ENCODE measurements around the gene DACH1.

DACH1 gene

DNA sequence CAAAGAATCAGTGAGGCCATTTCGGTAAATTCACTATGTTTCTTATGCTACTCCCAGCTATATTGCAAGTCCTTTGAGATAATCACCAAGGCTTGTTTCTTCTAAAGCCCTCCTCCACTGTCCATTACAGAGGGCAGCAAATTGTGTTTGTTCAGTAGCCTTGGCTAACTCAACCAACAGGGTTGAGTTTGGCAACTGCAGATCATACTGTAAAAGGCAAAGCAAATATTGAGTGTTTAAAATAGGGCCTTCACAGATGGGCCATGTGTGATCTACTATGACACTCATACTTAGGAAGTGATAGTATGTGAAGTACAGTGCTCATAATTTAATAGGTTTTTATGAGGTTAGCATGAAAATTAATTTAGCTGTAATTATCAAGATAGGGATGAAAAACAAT lies 171.3 kb downstream of the DACH1 start:
- no peak for TF ChIP-seq CTCF (IDR thresholded peaks at IDR 0.05)

DNA sequence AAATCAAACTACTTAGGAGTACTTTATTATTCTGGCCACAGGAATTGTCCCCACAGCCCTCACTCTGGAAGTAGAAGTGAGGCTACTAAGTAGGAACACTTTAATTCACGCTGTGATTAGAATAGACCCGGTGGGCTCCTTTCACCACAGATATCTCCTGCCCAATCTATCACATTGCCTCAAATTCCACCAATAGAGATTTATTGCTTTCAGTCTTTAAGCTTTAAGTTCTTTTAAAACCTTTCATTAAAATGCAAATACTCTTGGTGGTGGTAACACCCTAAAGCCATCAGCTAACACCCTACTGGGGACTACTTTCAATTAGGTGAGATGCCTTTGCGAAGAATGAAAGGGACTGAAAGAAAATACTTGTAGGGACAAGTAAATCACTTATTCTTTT lies 181.9 kb downstream of the DACH1 start:
- no peak for TF ChIP-seq CTCF (IDR thresholded peaks at IDR 0.05)

DNA sequence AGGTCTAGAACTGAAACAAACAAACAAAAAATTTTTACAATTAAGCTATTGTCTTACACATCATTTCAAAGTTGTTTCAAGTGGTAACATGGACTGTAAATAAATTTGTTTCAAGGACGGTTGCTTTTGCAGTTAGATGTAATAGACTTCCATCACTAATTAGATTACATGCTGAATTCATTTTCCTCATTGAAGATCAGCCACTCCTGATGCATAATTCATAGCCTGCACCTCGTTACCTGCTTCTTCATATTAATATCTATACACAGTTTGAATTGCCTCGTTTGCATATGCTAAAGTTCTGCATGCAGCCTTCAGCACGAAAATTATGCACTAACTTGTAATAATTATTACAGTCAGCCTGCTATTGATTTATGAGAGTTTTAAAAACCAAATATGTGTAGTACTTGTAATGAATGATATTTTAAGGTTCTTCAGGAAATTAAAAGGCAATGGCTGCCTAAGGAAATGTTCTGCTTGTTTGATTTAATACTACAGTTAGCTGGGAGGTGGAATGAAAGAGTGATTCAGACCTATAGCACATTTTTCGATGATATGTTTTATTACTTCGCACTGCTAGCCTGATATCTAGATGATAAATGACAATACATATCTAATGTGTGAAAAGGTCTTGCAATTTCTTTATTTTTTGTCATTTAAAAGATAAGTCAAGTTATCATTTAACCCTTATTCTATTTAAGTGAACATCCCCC lies 184.9 kb downstream of the DACH1 start:
- TF ChIP-seq CTCF (IDR thresholded peaks at IDR 0.05): no peak

DNA sequence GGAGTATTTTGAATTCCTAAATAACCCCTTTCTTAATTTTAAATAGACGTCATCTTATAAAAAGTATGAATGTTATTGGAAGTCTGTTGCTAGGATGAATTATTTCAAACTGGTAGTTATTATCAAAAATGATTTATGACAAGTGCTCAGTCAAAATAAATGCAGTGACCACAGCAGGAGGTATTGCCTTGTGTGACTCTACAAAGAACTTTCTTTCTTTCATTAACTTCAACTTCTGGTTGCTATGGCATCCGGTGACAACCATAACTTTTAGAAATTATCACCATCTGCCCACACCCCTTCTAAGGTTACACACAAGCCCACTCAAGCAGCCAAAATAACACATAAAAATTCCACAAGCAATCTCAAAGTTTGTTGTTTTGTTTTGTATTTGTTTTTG lies 189.9 kb downstream of the DACH1 start:
- TF ChIP-seq CTCF (IDR thresholded peaks at IDR 0.05): no peak

DNA sequence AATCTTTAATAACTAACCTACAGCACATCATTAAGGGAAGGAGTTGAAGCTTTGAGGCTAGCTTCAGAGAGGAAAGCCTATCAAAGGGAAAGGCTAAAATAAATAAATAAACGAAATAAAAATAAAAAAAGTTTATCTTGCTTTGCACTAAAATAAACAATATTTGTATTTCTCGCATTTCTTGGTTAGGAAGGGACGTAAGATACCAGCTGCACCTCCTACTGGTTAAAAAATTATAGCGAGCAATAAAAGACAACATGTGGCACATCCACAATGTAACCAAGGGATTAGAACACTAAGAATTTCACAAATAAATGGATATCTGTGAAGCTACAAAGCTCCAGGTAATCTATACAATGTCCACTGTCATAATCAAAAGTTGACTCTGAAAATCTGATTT lies 194.5 kb downstream of the DACH1 start:
- TF ChIP-seq CTCF (IDR thresholded peaks at IDR 0.05): no peak

DNA sequence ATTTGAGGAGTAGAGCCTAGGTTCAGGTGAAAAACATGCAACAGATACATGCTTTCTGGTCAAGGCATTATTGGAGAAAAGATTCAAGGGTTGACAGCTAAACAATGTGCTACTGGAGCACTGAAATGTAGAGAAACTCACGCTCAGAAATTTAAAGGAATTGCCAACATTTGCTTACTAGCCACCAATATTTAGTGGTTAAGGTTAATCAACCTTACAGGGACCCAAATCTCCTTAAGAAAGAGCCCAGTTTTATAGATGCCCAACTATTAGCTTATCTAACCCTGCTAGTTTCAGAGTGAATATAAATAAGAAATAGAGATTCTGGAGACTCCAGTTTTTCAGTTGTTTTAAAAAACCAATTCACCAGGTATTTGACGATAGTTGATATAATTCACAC lies 203.6 kb downstream of the DACH1 start:
- TF ChIP-seq CTCF (IDR thresholded peaks at IDR 0.05): no peak

GRCh38 chr13:71661921-71662320 lies 205.1 kb downstream of the DACH1 start:
- TF ChIP-seq CTCF (IDR thresholded peaks at IDR 0.05): no peak

DNA sequence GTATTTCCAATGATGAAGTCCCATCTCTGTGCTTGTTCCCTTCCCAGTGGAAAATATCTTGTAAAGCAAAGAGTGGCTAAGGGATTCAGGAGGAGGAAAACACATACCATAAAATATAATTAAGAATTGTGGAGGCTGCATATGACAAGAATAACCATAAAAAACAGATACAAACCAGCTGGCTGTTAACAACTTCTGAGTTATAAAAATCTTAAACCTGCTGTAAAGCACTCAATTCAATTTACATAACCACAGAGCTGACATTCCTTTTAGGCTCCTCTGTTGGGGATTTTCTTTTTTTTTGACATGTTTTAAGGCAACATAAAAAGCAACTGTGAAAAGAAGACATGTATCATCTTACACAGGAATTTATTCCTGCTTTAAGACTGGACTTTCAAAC lies 207.6 kb downstream of the DACH1 start:
- no peak for TF ChIP-seq CTCF (IDR thresholded peaks at IDR 0.05)

All from LNCAP (cell line).